SK-N-SH (cell line): ENCODE results near the gene DCAF11. TPM values are rescaled to one million over a fixed set of nuclear protein-coding genes. Genes with fewer than 3 reads are reported as not detected.

Experiments used
- CTCF ChIA-PET: fragments of 300-600, 350-600 bp; formaldehyde crosslinking; extraction: SDS; loops from one replicate; lab custom pipeline; 2021; lab: Yijun Ruan, JAX
- POLR2A ChIA-PET: fragments of 350-600 bp; sonication (Branson Sonifier 250); formaldehyde crosslinking; extraction: SDS; loops from one replicate; lab custom pipeline; 2020; ENCODE audit warnings: antibody characterized with exemption, inconsistent platforms; lab: Yijun Ruan, JAX
- DNase-seq: peaks from one replicate; pipeline ENCODE4 v3.0.0; 2012
- H2AFZ ChIP-seq: fragments of 200-600 bp; sonication (generic); 2 replicates; pipeline ENCODE4 v1.8.1; 2016; ENCODE audit warnings: antibody characterized with exemption, mild to moderate bottlenecking, low read depth
- H3F3A ChIP-seq: fragments of 200-600 bp; sonication (generic); replicated peaks from 2 replicates; pipeline ENCODE3; 2016; ENCODE audit warnings: antibody characterized with exemption, mild to moderate bottlenecking; ENCODE audit not compliant: insufficient read depth
- H3K27ac ChIP-seq, 2 experiments: fragments of 200-500 bp in 1 of 2; fragments of 200-600 bp in 1 of 2; sonication (Bioruptor generic) in 1 of 2; sonication (generic), shearing (Covaris generic) in 1 of 2; 2 replicates each; pipeline versions ENCODE4 v1.5.1 to v1.6.1; 2014 to 2016; ENCODE audit warnings: low read depth in 2 of 2, inconsistent platforms in 1 of 2, low read length in 1 of 2, mild to moderate bottlenecking in 1 of 2, mixed read lengths in 1 of 2
- H3K27me3 ChIP-seq: fragments of 200-600 bp; sonication (generic), shearing (Covaris generic); 2 replicates; pipeline ENCODE4 v1.6.1; 2016; ENCODE audit warnings: mixed run types; ENCODE audit not compliant: insufficient read depth
- H3K36me3 ChIP-seq, 2 experiments: fragments of 200-500 bp in 1 of 2; fragments of 200-600 bp in 1 of 2; sonication (Bioruptor generic) in 1 of 2; sonication (generic) in 1 of 2; replicated peaks in 1 of 2; 2 replicates each; pipeline versions ENCODE3 to v1.5.1; 2014 to 2016; ENCODE audit warnings: low read length in 1 of 2, mild to moderate bottlenecking in 1 of 2; ENCODE audit not compliant: insufficient read depth in 2 of 2, control insufficient read depth in 1 of 2
- H3K4me1 ChIP-seq, 2 experiments: fragments of 200-500 bp in 1 of 2; fragments of 200-600 bp in 1 of 2; sonication (Bioruptor generic) in 1 of 2; sonication (generic), shearing (Covaris generic) in 1 of 2; 2 replicates each; pipeline versions ENCODE4 v1.5.1 to v1.6.1; 2014 to 2016; ENCODE audit warnings: low read depth in 1 of 2, low read length in 1 of 2, mixed run types in 1 of 2; ENCODE audit not compliant: insufficient read depth in 2 of 2, control insufficient read depth in 1 of 2
- H3K4me2 ChIP-seq: fragments of 200-600 bp; sonication (generic), shearing (Covaris generic); 2 replicates; pipeline ENCODE4 v1.6.1; 2017; ENCODE audit warnings: mixed run types
- H3K4me3 ChIP-seq, 2 experiments: fragments of 200-500 bp in 1 of 2; fragments of 200-600 bp in 1 of 2; sonication (Bioruptor generic) in 1 of 2; sonication (generic), shearing (Covaris generic) in 1 of 2; 2 replicates each; pipeline versions ENCODE4 v1.5.1 to v1.8.1; 2014 to 2016; ENCODE audit warnings: low read depth in 2 of 2, inconsistent platforms in 1 of 2, low read length in 1 of 2, mild to moderate bottlenecking in 1 of 2, mixed read lengths in 1 of 2, moderate library complexity in 1 of 2
- H3K79me2 ChIP-seq: fragments of 200-600 bp; sonication (generic); 2 replicates; pipeline ENCODE4 v1.8.1; 2017; ENCODE audit warnings: mild to moderate bottlenecking; ENCODE audit not compliant: insufficient read depth
- H3K9ac ChIP-seq: fragments of 200-600 bp; sonication (generic); 2 replicates; pipeline ENCODE4 v1.6.1; 2017; ENCODE audit warnings: mixed run types
- H3K9me2 ChIP-seq: fragments of 200-600 bp; sonication (generic); 2 replicates; pipeline ENCODE4 v1.6.1; 2017; ENCODE audit warnings: mixed run types
- H3K9me3 ChIP-seq: fragments of 200-600 bp; sonication (generic); 2 replicates; pipeline ENCODE4 v1.6.1; 2017; ENCODE audit warnings: mixed run types, mild to moderate bottlenecking, moderate library complexity
- H4K20me1 ChIP-seq: fragments of 200-600 bp; sonication (generic); 2 replicates; pipeline ENCODE4 v1.6.1; 2017; ENCODE audit warnings: mild to moderate bottlenecking, mixed run types; ENCODE audit not compliant: insufficient read depth
- CHD2 ChIP-seq: fragments of 150-350 bp; IDR thresholded peaks from 2 replicates; pipeline ENCODE4 v1.6.1; 2018; ENCODE audit warnings: low read length; ENCODE audit not compliant: partially characterized antibody
- ELF1 ChIP-seq: IDR thresholded peaks from 2 replicates; pipeline ENCODE4 v1.4.0; 2012
- EP300 ChIP-seq, 2 experiments: IDR thresholded peaks; 2 replicates each; pipeline versions ENCODE4 v1.4.0 to v1.6.1; 2012; ENCODE audit warnings: borderline replicate concordance in 1 of 2, low read depth in 1 of 2, low read length in 1 of 2
- EZH2phosphoT487 ChIP-seq: fragments of 200-600 bp; sonication (generic); IDR thresholded peaks from 2 replicates; pipeline ENCODE4 v1.6.1; 2017; ENCODE audit warnings: low read depth, mixed run types, mild to moderate bottlenecking, antibody characterized with exemption, moderate library complexity, borderline replicate concordance
- FOXJ3 ChIP-seq: sonication (generic); formaldehyde crosslinking; IDR thresholded peaks from 2 replicates; pipeline ENCODE4 v1.5.1; 2020; ENCODE audit warnings: mild to moderate bottlenecking, missing genetic modification reagents
- GABPA ChIP-seq: IDR thresholded peaks from 2 replicates; pipeline ENCODE4 v1.4.0; 2012; ENCODE audit warnings: low read depth, mild to moderate bottlenecking
- MEF2A ChIP-seq: IDR thresholded peaks from 2 replicates; pipeline ENCODE4 v1.4.0; 2012; ENCODE audit warnings: low read depth, borderline replicate concordance
- MXI1 ChIP-seq: IDR thresholded peaks from 2 replicates; pipeline ENCODE4 v1.6.1; 2012; ENCODE audit warnings: mild to moderate bottlenecking, low read depth, low read length, improper control_type of control experiment
- RCOR1 ChIP-seq: fragments of 150-350 bp; IDR thresholded peaks from 2 replicates; pipeline ENCODE4 v1.6.1; 2017; ENCODE audit warnings: antibody characterized with exemption, low read length
- RXRA ChIP-seq: IDR thresholded peaks from 2 replicates; pipeline ENCODE4 v1.4.0; 2012; ENCODE audit warnings: low read depth, mild to moderate bottlenecking, borderline replicate concordance
- SMC3 ChIP-seq: IDR thresholded peaks from 2 replicates; pipeline ENCODE4 v1.6.1; 2012; ENCODE audit warnings: low read depth, low read length, improper control_type of control experiment
- YY1 ChIP-seq: IDR thresholded peaks from 2 replicates; pipeline ENCODE4 v1.4.0; 2012; ENCODE audit warnings: low read depth, mild to moderate bottlenecking
- WGBS: methylation state at CpG from one replicate; pipeline ENCODE4 v1.1.6; 2017; ENCODE audit warnings: low lambda C conversion rate; 5-methylcytosine and 5-hydroxymethylcytosine counted together
- polyA plus RNA-seq, 3 experiments: library from polyadenylated mRNA; depleted of rRNA; stranded (reverse); fragments of >200 nt; gene quantifications; 2 replicates each; pipeline ENCODE4 v1.2.3, GENCODE V29; 2012
- TF ChIP-seq, protein P1 (sequence below): fragments of 200-600 bp; sonication (generic); IDR thresholded peaks from 2 replicates; pipeline ENCODE4 v1.6.1; 2017; ENCODE audit warnings: antibody characterized with exemption, mild to moderate bottlenecking, moderate library complexity
- TF ChIP-seq, protein P2 (sequence below): IDR thresholded peaks from 2 replicates; pipeline ENCODE4 v1.4.0; 2012; ENCODE audit warnings: low read depth
- TF ChIP-seq, protein P3 (sequence below): IDR thresholded peaks from 2 replicates; pipeline ENCODE4; 2012
- TF ChIP-seq, protein P4 (sequence below): IDR thresholded peaks from 2 replicates; pipeline ENCODE4 v1.4.0; 2012; ENCODE audit warnings: low read depth, borderline replicate concordance
- TF ChIP-seq, protein P5 (sequence below): IDR thresholded peaks from 2 replicates; pipeline ENCODE4 v1.4.0; 2012; ENCODE audit warnings: low read depth, borderline replicate concordance

The DCAF11 gene
- polyA plus RNA-seq, 1 of the 3 experiments (the other 2 are of a cell fraction) = 34.6 TPM

DNA sequence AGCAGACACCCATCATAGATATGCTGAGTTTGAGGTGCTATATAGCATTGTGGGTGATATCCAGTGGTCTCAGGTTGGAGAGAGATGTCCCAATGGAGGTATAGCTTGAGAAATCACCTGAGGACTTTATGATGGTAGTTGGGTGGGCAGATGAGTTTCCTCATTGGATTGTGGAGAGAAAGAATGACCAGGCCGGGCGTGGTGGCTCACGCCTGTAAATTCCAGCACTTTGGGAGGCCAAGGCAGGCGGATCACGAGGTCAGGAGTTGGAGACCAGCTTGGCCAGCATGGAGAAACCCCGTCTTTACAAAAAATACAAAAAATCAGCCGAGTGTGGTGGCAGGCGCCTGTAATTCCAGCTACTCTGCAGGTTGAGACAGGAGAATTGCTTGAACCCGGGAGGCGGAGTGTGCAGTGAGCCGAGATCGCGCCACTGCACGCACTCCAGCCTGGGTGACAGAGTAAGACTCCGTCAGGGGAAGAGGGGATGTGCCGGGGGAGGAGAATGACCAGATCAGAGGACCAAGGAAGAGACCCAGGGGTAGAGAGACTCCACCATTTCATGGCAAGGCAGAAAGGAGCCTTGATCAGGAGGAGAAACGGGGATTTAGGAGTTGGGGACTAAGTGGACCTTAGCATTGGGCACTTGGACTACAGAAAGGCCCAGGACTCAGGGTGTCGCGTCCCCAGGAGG, 21.2 kb upstream of the DCAF11 start:
- CTCF ChIA-PET = interaction anchor here (0.9 to 25.4 kb wide), 6 partner anchors 13 to 161 kb away, joined by 3 to 1159 read pairs (median 7); partner anchors contain the start of genes CARMIL3, CPNE6, DCAF11 and IRF9
- Histone ChIP-seq H3K4me1 (peaks cover 12 to 19% of the 10 kb centered on the region in 2 experiments; a peak in 2 of 4 replicates), H4K20me1 (no peaks in the 10 kb centered on the region), H3K27me3 (no peaks in the 10 kb centered on the region), H3K4me3 (peak overlapping the region in 1 of 2 experiments; percentile 80; a peak in 2 of 4 replicates), H3K9me2 (no peaks in the 10 kb centered on the region), H3F3A (peaks cover 3% of the 10 kb centered on the region), H3K36me3 (peaks cover 0 to 3% of the 10 kb centered on the region in 2 experiments), H3K79me2 (peaks cover 16% of the 10 kb centered on the region), H2AFZ (no peak overlapping the region), H3K9ac (0 out of 2 replicates have a peak overlapping the region, but pooled peaks have one; percentile 92), H3K27ac (peak overlapping the region; percentile 47 to 70; a peak in 3 of 4 replicates), H3K9me3 (no peaks in the 10 kb centered on the region), H3K4me2 (peak overlapping the region; percentile 100)
- POLR2A ChIA-PET = interaction anchor here (0.6 to 6.2 kb wide), 11 partner anchors 9 to 129 kb away, joined by 3 to 46 read pairs (median 11); partner anchors contain the start of genes CARMIL3, DCAF11, NRL and PSME2
- no peak for TF ChIP-seq EP300 (IDR thresholded peaks at IDR 0.05; ENCODE audit: borderline replicate concordance in 1 of 2, low read depth in 1 of 2, low read length in 1 of 2)
- TF ChIP-seq, protein P1, sequence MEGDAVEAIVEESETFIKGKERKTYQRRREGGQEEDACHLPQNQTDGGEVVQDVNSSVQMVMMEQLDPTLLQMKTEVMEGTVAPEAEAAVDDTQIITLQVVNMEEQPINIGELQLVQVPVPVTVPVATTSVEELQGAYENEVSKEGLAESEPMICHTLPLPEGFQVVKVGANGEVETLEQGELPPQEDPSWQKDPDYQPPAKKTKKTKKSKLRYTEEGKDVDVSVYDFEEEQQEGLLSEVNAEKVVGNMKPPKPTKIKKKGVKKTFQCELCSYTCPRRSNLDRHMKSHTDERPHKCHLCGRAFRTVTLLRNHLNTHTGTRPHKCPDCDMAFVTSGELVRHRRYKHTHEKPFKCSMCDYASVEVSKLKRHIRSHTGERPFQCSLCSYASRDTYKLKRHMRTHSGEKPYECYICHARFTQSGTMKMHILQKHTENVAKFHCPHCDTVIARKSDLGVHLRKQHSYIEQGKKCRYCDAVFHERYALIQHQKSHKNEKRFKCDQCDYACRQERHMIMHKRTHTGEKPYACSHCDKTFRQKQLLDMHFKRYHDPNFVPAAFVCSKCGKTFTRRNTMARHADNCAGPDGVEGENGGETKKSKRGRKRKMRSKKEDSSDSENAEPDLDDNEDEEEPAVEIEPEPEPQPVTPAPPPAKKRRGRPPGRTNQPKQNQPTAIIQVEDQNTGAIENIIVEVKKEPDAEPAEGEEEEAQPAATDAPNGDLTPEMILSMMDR = no peak
- no peak for TF ChIP-seq EZH2phosphoT487
- TF ChIP-seq, protein P2, sequence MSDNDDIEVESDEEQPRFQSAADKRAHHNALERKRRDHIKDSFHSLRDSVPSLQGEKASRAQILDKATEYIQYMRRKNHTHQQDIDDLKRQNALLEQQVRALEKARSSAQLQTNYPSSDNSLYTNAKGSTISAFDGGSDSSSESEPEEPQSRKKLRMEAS = no peak
- no peak for TF ChIP-seq ELF1
- no peak for TF ChIP-seq CHD2
- WGBS = 89% methylated on average over 19 of the region's 19 CpGs
- DNase-seq = no peak

DNA sequence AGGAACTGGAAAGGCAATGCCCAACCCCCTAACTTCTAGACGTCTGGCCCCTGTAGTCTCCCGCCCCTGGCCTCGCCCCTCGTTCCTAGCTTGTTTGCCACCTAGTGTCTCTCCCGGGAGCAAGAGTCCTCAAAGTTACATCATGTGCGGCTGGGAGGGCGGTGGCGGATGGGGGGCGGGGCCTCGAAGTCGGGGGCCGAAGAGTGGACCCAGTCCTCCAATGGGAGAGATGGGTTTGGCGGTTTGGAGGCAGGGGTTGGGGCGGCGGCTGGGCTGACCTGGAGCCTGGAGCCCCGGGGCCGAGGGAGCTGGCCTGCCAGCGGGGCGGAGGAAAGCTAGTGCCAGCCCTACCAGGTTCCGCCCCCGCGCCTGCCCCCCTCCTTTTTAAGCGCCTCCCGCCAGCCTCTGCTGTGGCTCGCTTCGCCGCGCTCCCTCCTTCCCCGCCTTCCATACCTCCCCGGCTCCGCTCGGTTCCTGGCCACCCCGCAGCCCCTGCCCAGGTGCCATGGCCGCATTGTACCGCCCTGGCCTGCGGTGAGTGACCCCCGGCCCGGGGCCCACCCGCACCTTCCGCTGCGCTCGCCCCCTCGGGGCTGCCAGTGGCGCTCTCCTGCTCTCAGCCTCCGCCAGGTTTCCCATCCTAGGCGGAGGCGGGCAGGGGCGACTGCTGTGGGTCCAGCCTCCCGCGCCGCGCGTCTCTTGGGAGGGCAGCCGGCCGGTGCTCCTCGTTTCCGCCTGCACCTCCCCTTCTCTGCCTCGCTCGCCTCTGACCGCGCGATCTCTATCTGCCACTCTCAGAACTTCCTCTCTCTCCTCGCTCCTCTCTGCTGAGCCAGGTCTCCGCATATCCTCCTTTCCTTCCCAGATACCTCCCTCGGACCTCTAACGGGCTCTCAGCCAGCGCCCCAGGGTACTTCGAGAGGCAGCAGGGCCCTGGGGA, 20.4 kb upstream of the DCAF11 start, which contains the start of gene PCK2:
Gene PCK2 (plus strand): TSS at position 411 of the 940 bp plus-strand sequence. CDS start 95 bp downstream, at position 506.
- WGBS = 2% methylated on average over 58 of the region's 68 CpGs
- CTCF ChIA-PET = interaction anchor here (0.7 to 25.4 kb wide), 9 partner anchors 12 to 296 kb away, joined by 3 to 1159 read pairs (median 6); partner anchors contain the start of genes CARMIL3, CPNE6, DCAF11 and IRF9
- peaks cover 16% of the 10 kb centered on the region for H3K79me2 ChIP-seq
- POLR2A ChIA-PET = interaction anchor here (0.6 to 6.2 kb wide), 12 partner anchors 10 to 128 kb away, joined by 3 to 46 read pairs (median 9); partner anchors contain the start of genes CARMIL3, DCAF11, NRL and PSME2
- H3K27me3 ChIP-seq = no peaks in the 10 kb centered on the region
- DNase-seq = peak; percentile 97
- H3K9ac ChIP-seq = peak within 1 kb of the TSS; percentile 92
- H3K9me2 ChIP-seq = no peaks in the 10 kb centered on the region
- H3K27ac ChIP-seq = peak within 1 kb of the TSS; percentile 73 to 93
- H3K4me2 ChIP-seq = peak within 1 kb of the TSS; percentile 100
- H3K36me3 ChIP-seq = peaks cover 0 to 3% of the 10 kb centered on the region in 2 experiments
- peaks cover 3% of the 10 kb centered on the region for H3F3A ChIP-seq
- peak within 1 kb of the TSS; percentile 91 for H2AFZ ChIP-seq
- peaks cover 12 to 19% of the 10 kb centered on the region in 2 experiments; a peak in 2 of 4 replicates for H3K4me1 ChIP-seq
- H3K9me3 ChIP-seq = no peaks in the 10 kb centered on the region
- no peaks in the 10 kb centered on the region for H4K20me1 ChIP-seq
- peak within 1 kb of the TSS; percentile 80 to 92 for H3K4me3 ChIP-seq
- TF ChIP-seq, protein P3, sequence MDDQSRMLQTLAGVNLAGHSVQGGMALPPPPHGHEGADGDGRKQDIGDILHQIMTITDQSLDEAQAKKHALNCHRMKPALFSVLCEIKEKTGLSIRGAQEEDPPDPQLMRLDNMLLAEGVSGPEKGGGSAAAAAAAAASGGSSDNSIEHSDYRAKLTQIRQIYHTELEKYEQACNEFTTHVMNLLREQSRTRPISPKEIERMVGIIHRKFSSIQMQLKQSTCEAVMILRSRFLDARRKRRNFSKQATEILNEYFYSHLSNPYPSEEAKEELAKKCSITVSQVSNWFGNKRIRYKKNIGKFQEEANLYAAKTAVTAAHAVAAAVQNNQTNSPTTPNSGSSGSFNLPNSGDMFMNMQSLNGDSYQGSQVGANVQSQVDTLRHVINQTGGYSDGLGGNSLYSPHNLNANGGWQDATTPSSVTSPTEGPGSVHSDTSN = 0 out of 2 replicates have a peak, but pooled peaks have one; percentile 3
- TF ChIP-seq, protein P4, sequence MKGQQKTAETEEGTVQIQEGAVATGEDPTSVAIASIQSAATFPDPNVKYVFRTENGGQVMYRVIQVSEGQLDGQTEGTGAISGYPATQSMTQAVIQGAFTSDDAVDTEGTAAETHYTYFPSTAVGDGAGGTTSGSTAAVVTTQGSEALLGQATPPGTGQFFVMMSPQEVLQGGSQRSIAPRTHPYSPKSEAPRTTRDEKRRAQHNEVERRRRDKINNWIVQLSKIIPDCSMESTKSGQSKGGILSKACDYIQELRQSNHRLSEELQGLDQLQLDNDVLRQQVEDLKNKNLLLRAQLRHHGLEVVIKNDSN = 0 out of 2 replicates have a peak, but pooled peaks have one; percentile 8
- no peak for TF ChIP-seq YY1
- TF ChIP-seq RCOR1 = no peak
- TF ChIP-seq MEF2A = no peak
- no peak for TF ChIP-seq FOXJ3 (CRISPR knock-in tag)
- TF ChIP-seq MXI1 = 0 out of 2 replicates have a peak, but pooled peaks have one; percentile 24
- TF ChIP-seq, protein P5, sequence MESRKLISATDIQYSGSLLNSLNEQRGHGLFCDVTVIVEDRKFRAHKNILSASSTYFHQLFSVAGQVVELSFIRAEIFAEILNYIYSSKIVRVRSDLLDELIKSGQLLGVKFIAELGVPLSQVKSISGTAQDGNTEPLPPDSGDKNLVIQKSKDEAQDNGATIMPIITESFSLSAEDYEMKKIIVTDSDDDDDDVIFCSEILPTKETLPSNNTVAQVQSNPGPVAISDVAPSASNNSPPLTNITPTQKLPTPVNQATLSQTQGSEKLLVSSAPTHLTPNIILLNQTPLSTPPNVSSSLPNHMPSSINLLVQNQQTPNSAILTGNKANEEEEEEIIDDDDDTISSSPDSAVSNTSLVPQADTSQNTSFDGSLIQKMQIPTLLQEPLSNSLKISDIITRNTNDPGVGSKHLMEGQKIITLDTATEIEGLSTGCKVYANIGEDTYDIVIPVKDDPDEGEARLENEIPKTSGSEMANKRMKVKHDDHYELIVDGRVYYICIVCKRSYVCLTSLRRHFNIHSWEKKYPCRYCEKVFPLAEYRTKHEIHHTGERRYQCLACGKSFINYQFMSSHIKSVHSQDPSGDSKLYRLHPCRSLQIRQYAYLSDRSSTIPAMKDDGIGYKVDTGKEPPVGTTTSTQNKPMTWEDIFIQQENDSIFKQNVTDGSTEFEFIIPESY = 0 out of 2 replicates have a peak, but pooled peaks have one; percentile 11
- TF ChIP-seq RXRA = no peak
- TF ChIP-seq GABPA = no peak
- TF ChIP-seq SMC3 = no peak
